ENCODE data around the gene KIRREL3.
A peak's percentile ranks its signal among the peaks of the same experiment; 100 is the strongest.

KIRREL3 gene

GRCh38 chr11:126465573-126466188, 534.9 kb downstream of the KIRREL3 start:
- no peak for DNase-seq (ENCODE audit: low read depth)

GRCh38 chr11:126464796-126465195, 535.8 kb downstream of the KIRREL3 start:
- DNase-seq (ENCODE audit: low read depth), result no peak

DNA sequence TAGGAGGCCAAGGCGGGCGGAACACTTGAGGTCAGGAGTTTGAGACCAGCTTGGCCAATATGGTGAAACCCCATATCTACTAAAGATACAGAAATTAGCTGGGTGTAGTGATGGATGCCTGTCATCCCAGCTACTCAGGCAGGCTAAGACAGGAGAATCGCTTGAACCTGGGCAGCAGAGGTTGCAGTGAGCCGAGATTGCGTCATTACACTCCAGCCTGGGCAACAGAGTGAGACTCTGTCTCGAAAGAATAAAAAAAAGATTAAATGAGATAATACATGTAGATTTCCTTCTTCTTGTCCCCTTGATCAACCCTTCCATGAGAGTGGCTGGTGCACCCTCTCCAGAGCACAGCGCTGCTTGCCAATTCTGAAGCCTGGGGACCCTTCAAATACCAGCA, 538.1 kb downstream of the KIRREL3 start:
- no peak for DNase-seq (ENCODE audit: low read depth)

- DNase-seq (ENCODE audit: low read depth), result no peak
These were observed 538.6 kb downstream of the KIRREL3 start for GRCh38 chr11:126461996-126462395.

DNA sequence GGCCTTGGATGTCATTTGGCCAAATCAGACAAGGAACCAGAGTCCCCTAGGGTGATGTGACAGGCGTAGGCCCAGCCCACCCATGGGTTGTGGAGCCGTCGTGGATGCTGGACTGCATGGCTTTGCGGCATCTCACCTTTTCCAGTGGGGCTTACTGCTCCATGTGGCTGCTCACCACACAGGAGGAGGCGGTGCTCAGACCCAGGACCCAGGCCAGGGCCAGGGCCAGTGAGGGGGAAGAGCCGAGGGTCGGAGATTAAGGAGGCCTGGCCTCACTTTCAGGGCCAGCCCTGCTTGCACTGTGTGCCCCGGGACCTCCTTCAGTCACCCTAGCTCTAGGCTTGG, 539.5 kb downstream of the KIRREL3 start:
- no peak for DNase-seq (ENCODE audit: low read depth)

- DNase-seq (ENCODE audit: low read depth), result no peak
These were observed 540.0 kb downstream of the KIRREL3 start for GRCh38 chr11:126460417-126461095.

- DNase-seq (ENCODE audit: low read depth), result no peak
These were observed 540.8 kb downstream of the KIRREL3 start for GRCh38 chr11:126459691-126460281.

GRCh38 chr11:126457817-126458216, 542.8 kb downstream of the KIRREL3 start:
- DNase-seq (ENCODE audit: low read depth), result no peak

DNA sequence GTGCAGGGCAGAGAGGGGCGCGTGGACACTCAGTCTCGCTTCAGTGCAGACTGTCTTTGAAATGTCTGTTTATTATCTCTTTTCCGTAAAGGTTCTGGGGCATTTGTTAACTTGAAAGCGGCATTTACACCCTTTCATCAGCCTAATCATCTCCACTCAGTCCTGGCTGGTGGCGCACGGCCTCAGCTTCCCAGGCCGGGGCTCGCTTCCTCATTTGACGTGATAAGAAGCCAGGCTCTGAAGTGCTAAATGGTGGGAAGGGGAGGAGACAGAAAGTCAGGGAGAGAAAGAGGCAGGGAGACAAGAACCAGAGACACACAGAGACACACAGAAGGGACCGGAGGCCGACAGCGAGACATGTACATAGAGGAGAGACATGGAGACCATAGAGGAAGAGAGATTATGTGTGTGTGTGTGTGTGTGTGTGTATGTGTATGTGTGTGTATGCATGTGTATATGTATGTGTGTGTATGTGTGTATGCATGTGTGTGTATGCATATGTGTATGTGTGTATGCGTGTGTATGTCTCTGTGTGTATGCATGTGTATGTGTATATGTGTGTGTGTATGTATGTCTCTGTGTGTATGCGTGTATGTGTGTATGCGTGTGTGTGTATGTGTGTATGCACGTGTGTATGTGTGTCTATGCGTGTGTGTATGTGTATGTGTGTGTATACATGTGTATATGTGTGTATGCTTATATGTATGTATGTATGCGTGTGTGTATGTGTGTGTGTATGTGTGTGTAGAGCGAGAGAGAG, 543.6 kb downstream of the KIRREL3 start:
- no peak for DNase-seq (ENCODE audit: low read depth)

- DNase-seq (ENCODE audit: low read depth), result no peak
These were observed 544.5 kb downstream of the KIRREL3 start for GRCh38 chr11:126456089-126456488.

DNA sequence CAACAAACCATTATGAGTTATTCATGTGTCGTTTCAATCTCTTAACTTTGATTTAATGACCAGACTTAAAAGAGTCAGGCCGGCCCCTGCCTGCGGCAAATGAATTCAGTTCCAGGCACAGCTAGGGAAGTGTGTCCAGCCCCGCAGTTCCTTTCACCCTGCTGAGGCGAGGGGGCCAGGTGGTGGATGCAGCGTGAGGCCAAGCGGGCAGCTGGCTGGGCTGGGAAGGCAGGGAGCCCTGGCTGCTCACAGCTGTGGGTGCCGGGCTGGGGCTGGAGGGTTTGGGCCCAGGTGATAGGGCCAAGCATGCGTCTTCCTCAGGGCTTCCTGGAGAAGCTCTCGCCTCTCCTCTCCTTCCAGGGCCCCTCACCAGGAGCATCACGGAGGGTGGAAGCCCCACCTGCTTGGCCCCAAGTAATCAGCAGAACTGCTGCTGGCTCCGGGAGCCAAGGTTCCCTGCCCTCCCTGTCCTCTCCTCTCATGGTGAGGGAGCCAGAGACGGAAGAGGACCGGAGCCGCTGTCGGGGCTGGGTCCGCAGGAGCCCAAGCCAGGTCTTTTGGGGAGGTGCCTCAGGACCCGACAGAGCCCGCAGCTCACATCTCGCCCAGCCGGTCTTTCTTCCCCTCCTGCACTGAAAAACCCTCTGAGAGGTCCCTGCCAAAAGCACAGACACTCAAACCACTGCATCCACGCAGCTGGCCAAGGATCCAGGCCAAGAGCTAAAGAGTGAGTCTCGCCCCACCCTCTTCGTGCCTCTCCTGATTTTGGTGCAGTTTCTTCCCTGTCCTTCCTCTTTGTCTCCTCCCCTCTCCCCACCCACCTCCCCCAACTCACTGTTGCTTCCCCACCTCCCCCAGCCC, 548.1 kb downstream of the KIRREL3 start:
- no peak for DNase-seq (ENCODE audit: low read depth)

DNA sequence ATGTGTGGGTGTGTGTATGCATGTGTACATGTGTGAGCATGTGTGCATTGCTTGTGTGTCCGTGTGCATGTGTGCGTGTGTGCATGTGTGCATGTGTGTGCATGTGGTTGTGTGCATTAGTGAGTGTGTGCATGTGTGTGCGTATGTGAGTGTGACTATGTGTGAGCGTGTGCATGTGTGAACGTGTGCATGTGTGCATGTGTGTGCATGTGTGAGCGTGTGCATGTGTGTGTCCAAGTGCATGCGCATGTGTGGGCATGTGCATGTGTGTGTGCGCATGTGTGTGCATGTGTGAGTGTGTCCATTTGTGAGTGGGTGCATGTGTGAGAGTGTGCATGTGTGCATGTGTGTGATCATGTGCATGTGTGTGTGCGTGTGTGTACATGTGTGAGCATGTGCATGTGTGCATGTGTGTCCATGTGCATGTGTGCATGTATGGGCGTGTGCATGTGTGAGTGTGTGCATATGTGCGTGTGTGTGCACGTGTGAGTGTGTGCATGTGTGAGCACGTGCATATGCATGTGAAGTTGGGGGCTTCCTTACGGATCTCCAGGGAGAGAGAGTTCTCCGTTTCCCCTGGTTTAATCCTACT, 549.3 kb downstream of the KIRREL3 start:
- DNase-seq (ENCODE audit: low read depth), result no peak

- no peak for DNase-seq (ENCODE audit: low read depth)
These were observed 549.8 kb downstream of the KIRREL3 start for GRCh38 chr11:126450806-126451205.

- DNase-seq (ENCODE audit: low read depth), result no peak
These were observed 550.4 kb downstream of the KIRREL3 start for GRCh38 chr11:126450198-126450597.

GRCh38 chr11:126446581-126446980, 554.0 kb downstream of the KIRREL3 start:
- no peak for DNase-seq (ENCODE audit: low read depth)

DNA sequence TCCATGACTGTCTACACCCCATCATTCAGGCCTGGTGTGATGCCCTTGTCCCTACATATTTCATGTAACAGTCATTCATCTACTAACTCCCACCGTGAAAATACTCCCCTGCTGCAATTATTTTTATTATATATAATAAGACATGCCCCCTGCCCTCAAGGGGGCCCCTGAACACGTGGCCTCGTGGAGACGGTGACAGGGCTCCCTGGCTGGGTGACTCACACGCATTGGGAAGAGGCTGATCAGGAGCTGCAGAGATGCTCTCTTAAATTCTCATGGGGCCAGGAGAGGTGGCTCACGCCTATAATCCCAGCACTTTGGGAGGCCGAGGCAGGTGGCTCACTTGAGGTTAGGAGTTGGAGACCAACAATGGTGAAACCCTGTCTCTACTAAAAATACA, 556.5 kb downstream of the KIRREL3 start:
- no peak for DNase-seq (ENCODE audit: low read depth)

DNA sequence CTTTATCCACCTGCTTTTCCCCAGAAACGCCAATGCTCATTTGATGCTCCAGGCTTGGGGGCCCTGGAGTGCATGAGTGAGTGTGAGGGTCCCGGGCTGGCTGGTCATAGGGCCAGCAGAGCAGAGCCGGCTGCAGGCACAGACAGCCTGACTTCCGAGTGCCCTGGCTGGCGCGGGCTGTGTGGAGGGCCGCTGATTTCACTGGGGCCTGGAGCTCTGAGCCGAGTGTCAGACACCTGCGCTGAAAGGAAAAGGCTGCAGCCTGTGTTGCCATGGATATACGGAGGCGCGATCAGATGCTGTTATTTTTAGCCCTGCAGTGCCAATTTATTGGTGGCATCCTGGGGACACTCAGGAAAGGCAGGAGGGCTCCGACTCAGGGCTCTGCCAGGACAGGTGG, 557.5 kb downstream of the KIRREL3 start:
- no peak for DNase-seq (ENCODE audit: low read depth)

GRCh38 chr11:126440792-126441514, 559.6 kb downstream of the KIRREL3 start:
- DNase-seq (ENCODE audit: low read depth), result peak; percentile 69

- DNase-seq (ENCODE audit: low read depth), result no peak
These were observed 560.3 kb downstream of the KIRREL3 start for GRCh38 chr11:126440276-126440675.

GRCh38 chr11:126438691-126439090, 561.9 kb downstream of the KIRREL3 start:
- DNase-seq (ENCODE audit: low read depth), result no peak

DNA sequence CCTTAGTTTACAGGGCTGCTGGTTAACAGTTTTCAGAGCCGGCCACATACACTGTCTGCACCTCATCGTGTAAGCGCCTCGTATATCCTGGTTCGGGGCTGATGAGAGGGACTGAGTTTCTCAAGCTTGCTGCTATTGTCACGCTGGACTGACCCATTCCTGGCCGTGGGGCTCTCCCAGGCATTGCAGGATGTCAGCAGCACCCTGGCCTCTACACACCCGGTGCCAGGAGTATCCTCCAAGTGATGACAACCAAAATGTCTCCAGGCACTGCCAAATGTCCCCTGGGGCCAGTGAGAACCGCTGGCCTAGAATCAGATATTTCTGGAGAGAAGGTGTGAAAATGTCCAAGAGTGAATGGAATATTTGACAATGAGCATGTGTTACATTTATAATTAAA, 562.3 kb downstream of the KIRREL3 start:
- DNase-seq (ENCODE audit: low read depth), result no peak

Measured in activated T-cell treated with anti-CD3 and anti-CD28 coated beads for 24 hours (primary cell).